ENCODE measurements around the gene EOLA1.
"Not testable (repeated sequence)": the region's sequence is repeated elsewhere in the genome, so short reads cannot be mapped to it uniquely, and the experiment has no call there.

The EOLA1 gene

DNA sequence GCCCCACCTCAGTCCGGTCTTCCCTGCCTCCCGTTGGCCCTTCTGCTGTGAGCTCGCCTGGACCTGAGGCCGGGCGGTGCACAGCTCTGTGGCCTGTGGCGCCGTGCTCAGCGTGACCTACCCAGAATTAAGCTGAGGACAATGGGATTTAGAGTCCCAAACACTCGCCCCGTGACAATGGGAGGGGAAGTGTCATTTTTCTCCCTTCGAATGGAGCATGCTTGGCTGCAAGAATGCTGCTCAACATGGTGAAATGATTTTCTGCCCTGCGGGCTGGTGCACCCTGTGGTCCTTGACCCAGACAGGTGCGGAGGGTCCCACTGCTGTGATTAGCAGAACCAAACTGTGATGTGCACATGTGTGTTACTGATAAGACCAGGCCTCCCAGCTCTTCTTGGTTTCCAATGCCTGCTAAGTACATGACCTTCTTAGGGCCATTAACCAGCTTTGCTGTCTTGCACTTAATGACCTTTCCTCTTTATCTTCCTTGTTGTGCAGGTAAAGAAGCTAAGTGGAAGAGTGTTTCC lies 772 bp downstream of the EOLA1 start:
- DNase-seq (ENCODE audit: low spot score): no peak

DNA sequence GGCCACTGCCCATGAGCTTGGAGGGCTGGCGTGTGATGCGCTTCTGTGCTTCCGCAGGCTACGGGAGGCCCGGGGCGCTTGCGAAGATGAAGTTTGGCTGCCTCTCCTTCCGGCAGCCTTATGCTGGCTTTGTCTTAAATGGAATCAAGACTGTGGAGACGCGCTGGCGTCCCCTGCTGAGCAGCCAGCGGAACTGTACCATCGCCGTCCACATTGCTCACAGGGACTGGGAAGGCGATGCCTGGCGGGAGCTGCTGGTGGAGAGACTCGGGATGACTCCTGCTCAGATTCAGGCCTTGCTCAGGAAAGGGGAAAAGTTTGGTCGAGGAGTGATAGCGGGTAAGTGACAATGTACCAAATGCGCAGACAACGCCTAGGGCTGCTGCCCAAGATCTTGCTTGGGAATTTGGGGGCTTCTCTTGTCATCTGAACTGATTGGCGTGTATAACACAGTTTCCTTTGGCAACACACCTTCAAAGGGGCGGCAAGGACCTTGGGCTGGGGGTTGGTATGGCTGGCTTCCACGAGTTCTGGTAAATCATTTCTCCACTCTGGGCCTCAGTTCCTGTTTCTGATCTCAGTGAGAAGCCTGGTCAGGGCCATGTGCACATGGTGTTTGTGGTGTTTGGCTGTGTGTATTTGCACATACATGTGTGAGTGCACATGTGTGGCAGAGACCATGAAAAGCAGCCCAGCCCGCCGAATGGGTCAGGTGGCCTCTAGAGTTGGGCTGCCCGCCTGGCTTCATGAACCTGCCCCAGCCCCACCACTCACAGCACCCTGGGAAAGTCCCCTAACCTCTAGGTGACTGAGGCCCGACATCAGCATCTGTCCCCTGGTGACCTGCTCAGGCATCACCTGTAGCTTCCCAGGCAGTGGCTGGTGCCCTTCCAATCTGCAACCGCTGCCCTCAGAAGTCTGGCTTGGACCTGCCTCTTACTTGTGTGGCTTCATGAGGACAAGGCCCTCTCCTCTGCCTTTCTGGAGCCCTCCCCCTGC lies 5.0 kb downstream of the EOLA1 start:
- H3K36me3 Mint-ChIP-seq (ENCODE audit: low read depth); H3K4me1 Mint-ChIP-seq (ENCODE audit: low read depth): not testable (repeated sequence)

More for the DNA sequence above, 772 bp downstream of the EOLA1 start:
- Mint-ChIP-seq H3K27me3 (ENCODE audit: low read depth) (no peaks in the 10 kb centered on the region), H3K9me3 (no peaks in the 10 kb centered on the region), H3K27ac (peak overlapping the region; percentile 100), H3K4me3 (peak overlapping the region; percentile 100), H3K4me1 (ENCODE audit: low read depth) (peaks cover 1% of the 10 kb centered on the region), H3K36me3 (ENCODE audit: low read depth) (peaks cover 2% of the 10 kb centered on the region)

DNA sequence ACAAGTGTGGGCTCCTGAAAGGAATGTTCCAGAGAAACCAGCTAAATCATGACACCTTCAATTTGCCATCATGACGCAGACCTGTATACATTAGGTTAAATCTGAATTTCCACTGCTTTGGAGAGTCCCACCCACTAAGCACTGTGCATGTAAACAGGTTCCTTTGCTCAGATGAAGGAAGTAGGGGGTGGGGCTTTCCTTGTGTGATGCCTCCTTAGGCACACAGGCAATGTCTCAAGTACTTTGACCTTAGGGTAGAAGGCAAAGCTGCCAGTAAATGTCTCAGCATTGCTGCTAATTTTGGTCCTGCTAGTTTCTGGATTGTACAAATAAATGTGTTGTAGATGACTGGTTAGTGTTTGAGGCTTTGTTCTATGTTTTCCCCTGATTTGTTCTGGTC lies 6.2 kb downstream of the EOLA1 start:
- not testable (repeated sequence) for H3K36me3 Mint-ChIP-seq (ENCODE audit: low read depth); H3K4me1 Mint-ChIP-seq (ENCODE audit: low read depth); H3K4me3 Mint-ChIP-seq; H3K9me3 Mint-ChIP-seq; H3K27ac Mint-ChIP-seq; DNase-seq (ENCODE audit: low spot score); H3K27me3 Mint-ChIP-seq (ENCODE audit: low read depth)

More for the DNA sequence above, 5.0 kb downstream of the EOLA1 start:
- H3K27me3 Mint-ChIP-seq (ENCODE audit: low read depth); H3K27ac Mint-ChIP-seq; H3K9me3 Mint-ChIP-seq; DNase-seq (ENCODE audit: low spot score); H3K4me3 Mint-ChIP-seq: not testable (repeated sequence)

DNA sequence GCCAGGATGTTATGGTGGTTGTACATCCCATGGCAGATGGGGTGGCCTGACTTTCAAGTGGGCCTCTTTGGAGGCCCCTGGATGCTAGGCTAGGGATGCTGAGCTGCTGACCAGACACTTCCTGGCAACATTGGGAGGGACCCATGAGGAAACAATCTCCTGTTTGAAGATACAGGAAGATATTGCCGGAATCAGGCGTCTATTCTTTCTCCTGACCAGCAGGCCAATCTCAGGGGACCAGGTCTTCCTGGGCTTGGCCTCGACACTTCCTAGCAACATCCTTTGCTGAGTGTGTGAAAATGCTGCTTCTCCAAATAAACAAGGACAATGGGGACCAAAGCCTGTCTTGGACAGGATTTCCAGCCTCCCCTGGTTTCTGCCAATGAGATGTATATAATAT lies 7.0 kb downstream of the EOLA1 start:
- not testable (repeated sequence) for H3K27me3 Mint-ChIP-seq (ENCODE audit: low read depth); H3K4me3 Mint-ChIP-seq; H3K36me3 Mint-ChIP-seq (ENCODE audit: low read depth); H3K9me3 Mint-ChIP-seq; H3K4me1 Mint-ChIP-seq (ENCODE audit: low read depth); H3K27ac Mint-ChIP-seq; DNase-seq (ENCODE audit: low spot score)

DNA sequence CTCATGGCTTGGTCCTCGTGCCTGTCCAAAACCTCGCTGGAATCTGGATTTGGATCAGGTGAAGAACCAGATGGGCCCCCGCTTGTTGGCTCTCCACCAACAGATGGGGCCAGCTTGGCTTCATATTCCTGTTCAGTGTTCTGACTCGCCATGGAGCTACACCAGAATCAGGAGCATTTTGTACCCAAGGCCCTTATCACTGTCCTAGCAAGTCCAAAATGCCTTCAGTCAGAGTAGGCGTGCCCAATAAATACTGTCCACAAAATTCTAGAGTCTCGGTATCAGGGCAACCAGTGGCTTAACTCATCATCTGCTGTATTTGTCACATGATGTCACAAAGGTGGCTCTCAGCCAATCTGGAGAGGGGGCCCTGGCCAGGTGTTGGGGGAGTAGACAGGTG lies 8.9 kb downstream of the EOLA1 start, which contains the start of gene HSFX3:
Gene HSFX3, minus strand, starts transcription at position 224 of the 400 bp plus-strand sequence. Its CDS starts 72 bp downstream, at position 152.
- not testable (repeated sequence) for H3K4me3 Mint-ChIP-seq; H3K4me1 Mint-ChIP-seq (ENCODE audit: low read depth); H3K9me3 Mint-ChIP-seq; DNase-seq (ENCODE audit: low spot score); H3K27me3 Mint-ChIP-seq (ENCODE audit: low read depth); H3K36me3 Mint-ChIP-seq (ENCODE audit: low read depth)
- H3K27ac Mint-ChIP-seq: peak within 1 kb of the TSS; percentile 52

DNA sequence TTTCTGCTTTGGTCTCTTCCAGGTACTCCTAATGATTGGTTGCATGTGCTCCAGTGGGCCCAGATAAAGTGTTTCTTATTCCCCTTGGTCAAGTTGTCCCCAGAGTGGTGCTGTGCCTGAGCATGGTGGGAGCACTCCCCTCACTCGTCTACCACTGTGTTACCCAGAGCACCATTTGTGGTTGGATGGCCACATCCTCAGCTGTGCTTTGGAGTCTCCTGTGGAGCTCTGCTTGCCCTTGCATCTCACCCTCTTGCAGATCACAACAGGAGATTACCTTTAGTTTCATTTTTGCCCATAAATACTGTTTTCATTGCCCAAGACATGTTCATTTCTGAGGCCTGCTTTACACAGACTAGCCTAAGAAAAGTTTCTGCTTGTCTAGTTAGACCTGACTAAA lies 9.6 kb downstream of the EOLA1 start:
- not testable (repeated sequence) for H3K27me3 Mint-ChIP-seq (ENCODE audit: low read depth); H3K4me1 Mint-ChIP-seq (ENCODE audit: low read depth); H3K9me3 Mint-ChIP-seq; H3K4me3 Mint-ChIP-seq; DNase-seq (ENCODE audit: low spot score); H3K36me3 Mint-ChIP-seq (ENCODE audit: low read depth)
- peak overlapping the region; percentile 52 for H3K27ac Mint-ChIP-seq

DNA sequence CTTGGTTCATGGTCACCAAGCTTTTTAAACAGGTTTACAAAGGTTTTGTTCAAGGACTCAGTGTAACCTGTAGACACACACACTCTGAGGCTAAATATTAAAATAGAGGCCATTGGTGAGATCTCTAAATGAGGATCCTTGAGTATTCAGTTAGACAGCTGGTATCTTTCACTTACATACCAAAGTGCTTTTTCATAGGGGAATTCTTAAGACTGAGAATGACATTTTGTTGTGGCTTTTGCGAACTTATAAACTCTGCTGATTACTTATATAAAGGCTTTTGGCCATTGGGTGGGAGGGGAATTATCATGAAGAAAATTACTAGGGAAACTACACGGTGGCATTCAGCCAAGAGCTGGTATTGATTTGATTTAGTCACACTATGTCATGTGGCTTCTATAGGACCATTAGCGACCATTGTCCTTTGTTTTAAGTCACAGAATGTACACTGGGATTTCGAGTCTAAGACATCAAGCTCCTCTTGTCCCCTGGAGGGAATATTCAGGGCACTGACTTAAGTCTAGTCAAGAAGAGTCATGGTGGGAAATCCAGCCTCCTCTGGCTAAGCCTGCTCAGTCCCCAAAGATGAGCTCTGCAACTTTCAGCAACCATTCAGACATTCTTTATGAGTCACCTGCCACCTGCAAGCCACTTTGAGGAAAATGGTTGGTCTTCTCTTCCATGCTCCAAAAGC lies 10.6 kb downstream of the EOLA1 start:
- H3K4me1 Mint-ChIP-seq (ENCODE audit: low read depth); H3K4me3 Mint-ChIP-seq; H3K36me3 Mint-ChIP-seq (ENCODE audit: low read depth); H3K9me3 Mint-ChIP-seq; DNase-seq (ENCODE audit: low spot score); H3K27ac Mint-ChIP-seq; H3K27me3 Mint-ChIP-seq (ENCODE audit: low read depth): not testable (repeated sequence)

DNA sequence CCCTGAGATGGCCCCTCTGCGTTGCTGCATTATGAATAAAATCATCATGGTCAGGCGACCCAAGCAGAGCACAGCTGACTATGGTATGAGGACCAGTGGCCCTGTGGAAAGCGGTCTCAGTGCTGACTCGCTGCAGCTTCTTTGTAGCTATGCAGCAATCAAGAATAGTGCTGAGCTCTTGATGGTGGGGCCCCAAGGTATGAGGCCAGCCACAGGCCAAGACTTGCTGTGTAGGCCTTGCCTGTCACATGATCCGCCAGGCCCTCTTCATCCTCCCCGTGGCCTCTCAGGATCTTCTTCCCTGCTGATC lies 11.1 kb downstream of the EOLA1 start:
- not testable (repeated sequence) for H3K9me3 Mint-ChIP-seq; H3K36me3 Mint-ChIP-seq (ENCODE audit: low read depth); H3K27ac Mint-ChIP-seq; H3K27me3 Mint-ChIP-seq (ENCODE audit: low read depth); DNase-seq (ENCODE audit: low spot score); H3K4me3 Mint-ChIP-seq; H3K4me1 Mint-ChIP-seq (ENCODE audit: low read depth)

DNA sequence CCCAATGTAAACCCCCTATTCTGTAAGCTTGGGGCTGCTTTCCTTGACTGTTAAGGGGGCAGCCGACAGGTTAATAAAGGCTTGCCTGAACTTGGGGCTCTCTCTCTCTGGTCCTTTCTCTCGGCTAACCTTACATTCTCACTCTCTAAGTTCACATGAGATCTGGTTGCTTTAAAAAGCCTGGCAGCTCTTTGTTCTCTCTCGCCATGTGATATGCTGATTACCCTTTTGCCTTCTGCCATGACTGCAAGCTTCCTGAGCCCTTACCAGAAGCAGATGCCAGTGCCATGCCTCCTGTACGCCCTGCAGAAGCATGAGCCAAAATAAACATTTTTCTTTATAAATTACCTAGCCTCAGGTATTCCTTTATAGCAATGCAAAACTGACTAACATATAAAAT lies 14.4 kb downstream of the EOLA1 start:
- H3K4me3 Mint-ChIP-seq; H3K4me1 Mint-ChIP-seq (ENCODE audit: low read depth); DNase-seq (ENCODE audit: low spot score); H3K9me3 Mint-ChIP-seq; H3K27ac Mint-ChIP-seq; H3K27me3 Mint-ChIP-seq (ENCODE audit: low read depth); H3K36me3 Mint-ChIP-seq (ENCODE audit: low read depth): not testable (repeated sequence)

DNA sequence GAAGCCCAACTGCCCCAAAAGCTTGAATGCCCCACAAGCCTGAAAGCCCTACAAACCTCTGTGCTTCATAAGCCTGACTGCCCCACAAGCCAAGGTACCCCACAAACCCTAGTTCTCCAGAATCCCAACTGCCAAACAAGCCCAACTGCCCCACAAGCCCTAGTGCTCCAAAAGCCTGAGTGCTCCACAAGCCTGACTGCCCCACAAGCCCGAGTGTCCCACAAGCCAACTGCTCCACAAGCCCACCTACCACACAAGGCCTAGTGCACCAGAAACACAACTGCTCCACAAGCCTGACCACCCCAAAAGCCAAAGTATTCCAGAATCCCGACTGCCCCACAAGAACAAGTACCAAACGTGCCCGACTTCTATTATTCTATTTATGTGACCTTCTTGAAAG lies 22.5 kb downstream of the EOLA1 start:
- no peak overlapping the region for H3K4me3 Mint-ChIP-seq
- H3K27me3 Mint-ChIP-seq (ENCODE audit: low read depth): no peaks in the 10 kb centered on the region
- no peaks in the 10 kb centered on the region for H3K9me3 Mint-ChIP-seq
- H3K4me1 Mint-ChIP-seq (ENCODE audit: low read depth): peaks cover 3% of the 10 kb centered on the region
- H3K27ac Mint-ChIP-seq: peak overlapping the region; percentile 15
- DNase-seq (ENCODE audit: low spot score): no peak
- no peaks in the 10 kb centered on the region for H3K36me3 Mint-ChIP-seq (ENCODE audit: low read depth)

DNA sequence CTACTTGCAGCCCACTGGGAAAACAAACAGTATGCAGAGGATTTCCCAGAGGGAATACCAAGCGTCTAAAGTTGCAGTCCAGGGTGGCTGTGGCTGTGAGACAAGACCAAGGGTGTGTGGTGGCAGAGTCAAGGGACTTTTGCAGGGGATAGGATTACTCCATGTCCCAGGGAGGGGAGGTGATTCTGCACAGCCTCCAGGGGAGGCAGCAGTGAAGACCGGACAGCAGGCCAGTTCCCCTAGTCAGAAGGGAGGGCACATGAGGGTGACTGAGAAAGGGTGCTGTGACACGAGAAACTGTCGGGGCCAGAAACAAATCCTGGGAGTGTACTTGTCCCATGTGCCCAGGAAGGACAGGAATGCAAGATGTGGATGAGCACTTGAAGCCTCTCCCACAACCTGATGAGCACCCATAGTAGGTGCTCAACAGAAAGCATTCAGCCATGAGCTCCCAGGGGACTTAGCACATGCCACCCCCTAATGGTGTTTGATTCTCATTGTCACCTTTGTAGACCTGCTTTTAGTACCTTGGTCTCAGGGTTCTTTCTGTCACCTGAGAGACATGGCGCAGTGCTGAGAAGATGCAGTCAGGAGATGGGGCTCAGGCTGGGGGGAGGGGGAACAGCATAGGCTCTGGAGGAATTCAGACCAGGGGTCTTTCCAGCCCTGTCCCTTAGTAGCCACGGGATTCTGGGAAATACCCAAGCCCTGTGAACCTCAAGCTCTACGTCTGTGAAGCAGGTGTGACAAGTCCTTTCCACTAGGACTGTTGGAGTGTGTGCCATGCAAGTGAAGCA lies 27.0 kb downstream of the EOLA1 start:
- Mint-ChIP-seq H3K9me3 (no peaks in the 10 kb centered on the region), H3K27me3 (ENCODE audit: low read depth) (no peaks in the 10 kb centered on the region), H3K36me3 (ENCODE audit: low read depth) (no peaks in the 10 kb centered on the region), H3K4me1 (ENCODE audit: low read depth) (peaks cover 16% of the 10 kb centered on the region), H3K27ac (no peak overlapping the region), H3K4me3 (no peak overlapping the region)
- DNase-seq (ENCODE audit: low spot score): no peak

DNA sequence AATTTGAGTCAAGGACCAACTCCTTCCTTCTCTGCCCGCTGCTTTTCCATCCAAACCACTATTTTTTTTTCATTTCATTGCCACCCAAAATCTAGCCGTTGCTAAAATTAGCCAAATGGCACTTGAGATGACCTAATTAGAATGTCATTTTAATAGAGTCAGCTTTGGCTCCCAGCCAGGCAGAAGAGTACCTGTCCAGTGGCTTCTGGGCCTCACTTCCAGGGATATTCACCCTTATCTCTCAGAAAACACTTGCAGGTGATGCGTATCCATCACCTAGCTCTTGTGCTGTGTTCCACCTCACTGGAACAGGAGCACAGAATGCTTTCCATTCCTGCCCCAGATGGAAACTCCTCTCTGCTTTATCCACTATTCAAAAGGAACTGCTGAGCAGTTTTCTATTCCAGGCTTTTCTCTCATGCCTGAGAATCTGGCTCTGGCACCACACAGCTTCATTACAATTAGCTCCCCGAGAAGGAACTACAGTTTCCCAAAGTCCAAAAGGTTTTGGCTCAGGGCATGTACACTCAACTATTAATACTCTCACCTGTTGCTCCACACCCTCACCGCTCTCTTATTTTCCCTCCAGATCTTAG lies 28.0 kb downstream of the EOLA1 start:
- no peaks in the 10 kb centered on the region for H3K36me3 Mint-ChIP-seq (ENCODE audit: low read depth)
- no peak for DNase-seq (ENCODE audit: low spot score)
- no peaks in the 10 kb centered on the region for H3K9me3 Mint-ChIP-seq
- peaks cover 18% of the 10 kb centered on the region for H3K4me1 Mint-ChIP-seq (ENCODE audit: low read depth)
- H3K27ac Mint-ChIP-seq: no peak overlapping the region
- no peaks in the 10 kb centered on the region for H3K27me3 Mint-ChIP-seq (ENCODE audit: low read depth)
- H3K4me3 Mint-ChIP-seq: no peak overlapping the region

DNA sequence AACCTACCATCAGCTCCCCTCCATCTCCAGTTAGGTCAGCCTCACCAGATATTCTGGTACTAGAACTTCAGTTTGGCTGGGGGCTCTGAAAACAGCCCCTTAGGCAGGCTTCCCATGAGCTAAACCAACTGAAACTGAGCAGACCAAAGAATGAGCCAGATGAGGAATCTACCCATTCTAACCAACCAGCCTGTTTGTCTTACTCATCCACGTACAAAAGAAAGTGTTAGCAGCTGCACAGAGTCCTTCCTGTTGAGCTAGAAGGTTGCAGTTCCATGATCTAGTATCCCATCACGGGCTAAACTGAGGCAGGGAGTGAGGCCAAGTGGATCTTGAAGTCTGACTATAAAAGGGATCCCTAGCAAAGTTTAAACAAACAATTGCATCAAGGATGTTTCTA lies 29.0 kb downstream of the EOLA1 start:
- Mint-ChIP-seq H3K36me3 (ENCODE audit: low read depth) (no peaks in the 10 kb centered on the region), H3K27ac (no peak overlapping the region), H3K4me3 (no peak overlapping the region), H3K9me3 (no peaks in the 10 kb centered on the region), H3K27me3 (ENCODE audit: low read depth) (no peaks in the 10 kb centered on the region), H3K4me1 (ENCODE audit: low read depth) (peaks cover 18% of the 10 kb centered on the region)
- DNase-seq (ENCODE audit: low spot score): peak; percentile 6
